SU-DHL-6 (cell line): ENCODE data around the gene USP12.

Experiments used
- H2AFZ ChIP-seq: fragments of 200-600 bp; sonication (generic); 2 replicates; pipeline ENCODE4 v1.6.1; 2014; ENCODE audit warnings: low read depth, mild to moderate bottlenecking, moderate library complexity, mixed read lengths, antibody characterized with exemption, low read length; ENCODE audit not compliant: severe bottlenecking
- H3F3A ChIP-seq: fragments of 200-600 bp; shearing (Covaris generic); 2 replicates; pipeline ENCODE4 v1.6.0; 2016; ENCODE audit warnings: antibody characterized with exemption, mild to moderate bottlenecking; ENCODE audit not compliant: insufficient read depth
- H3K27ac ChIP-seq: fragments of 200-600 bp; sonication (generic); 2 replicates; pipeline ENCODE4 v1.5.1; 2016; ENCODE audit warnings: low read depth, mild to moderate bottlenecking, low read length, moderate library complexity, mixed read lengths
- H3K27me3 ChIP-seq: fragments of 200-600 bp; sonication (generic), shearing (Covaris generic); 2 replicates; pipeline ENCODE4 v1.6.0; 2014; ENCODE audit warnings: mild to moderate bottlenecking, low read length
- H3K36me3 ChIP-seq: fragments of 200-600 bp; sonication (generic); 2 replicates; pipeline ENCODE4 v1.6.1; 2014; ENCODE audit warnings: mild to moderate bottlenecking, low read length, mixed read lengths
- H3K4me2 ChIP-seq: fragments of 300-600, 200-600 bp; shearing (Covaris generic), sonication (generic); 2 replicates; pipeline ENCODE4 v1.6.0; 2014; ENCODE audit warnings: low read length, low read depth, mild to moderate bottlenecking; ENCODE audit not compliant: poor library complexity, severe bottlenecking
- H3K4me3 ChIP-seq: fragments of 200-600 bp; sonication (generic); 2 replicates; pipeline ENCODE4 v1.5.1; 2014; ENCODE audit warnings: antibody characterized with exemption, low read length, mild to moderate bottlenecking, mixed read lengths; ENCODE audit not compliant: insufficient read depth, poor library complexity, severe bottlenecking
- H3K79me2 ChIP-seq: fragments of 200-600 bp; sonication (generic); 2 replicates; pipeline ENCODE4 v1.6.1; 2014; ENCODE audit warnings: mild to moderate bottlenecking, low read length, moderate library complexity; ENCODE audit not compliant: insufficient read depth
- H3K9ac ChIP-seq: fragments of 200-600 bp; sonication (generic); 2 replicates; pipeline ENCODE4 v1.7.0; 2014; ENCODE audit warnings: mild to moderate bottlenecking, low read length
- H3K9me2 ChIP-seq: fragments of 200-600 bp; sonication (generic); replicated peaks from 2 replicates; pipeline ENCODE4 v1.6.1; 2014; ENCODE audit warnings: low read length; ENCODE audit not compliant: insufficient read depth
- H3K9me3 ChIP-seq: fragments of 200-600 bp; sonication (generic); 2 replicates; pipeline ENCODE4 v1.6.1; 2014; ENCODE audit warnings: low read length, mixed read lengths; ENCODE audit not compliant: insufficient read depth
- H4K20me1 ChIP-seq: fragments of 200-600 bp; sonication (generic); 2 replicates; pipeline ENCODE4 v1.6.1; 2014; ENCODE audit warnings: low read depth, mild to moderate bottlenecking, antibody characterized with exemption, low read length, moderate library complexity, mixed read lengths
- EZH2phosphoT487 ChIP-seq: fragments of 200-600 bp; sonication (generic), shearing (Covaris generic); conservative IDR thresholded peaks from 2 replicates; pipeline ENCODE4 v1.6.1; 2018; ENCODE audit warnings: mild to moderate bottlenecking, antibody characterized with exemption, low read length, moderate library complexity, mixed read lengths
- TF ChIP-seq, protein P1 (sequence below): fragments of 200-600 bp; sonication (generic); IDR thresholded peaks from one replicate; pipeline ENCODE4 v1.5.1; 2017; ENCODE audit warnings: antibody characterized with exemption, mild to moderate bottlenecking, low read length, moderate library complexity; ENCODE audit not compliant: insufficient read depth, poor library complexity, severe bottlenecking

Gene USP12

DNA sequence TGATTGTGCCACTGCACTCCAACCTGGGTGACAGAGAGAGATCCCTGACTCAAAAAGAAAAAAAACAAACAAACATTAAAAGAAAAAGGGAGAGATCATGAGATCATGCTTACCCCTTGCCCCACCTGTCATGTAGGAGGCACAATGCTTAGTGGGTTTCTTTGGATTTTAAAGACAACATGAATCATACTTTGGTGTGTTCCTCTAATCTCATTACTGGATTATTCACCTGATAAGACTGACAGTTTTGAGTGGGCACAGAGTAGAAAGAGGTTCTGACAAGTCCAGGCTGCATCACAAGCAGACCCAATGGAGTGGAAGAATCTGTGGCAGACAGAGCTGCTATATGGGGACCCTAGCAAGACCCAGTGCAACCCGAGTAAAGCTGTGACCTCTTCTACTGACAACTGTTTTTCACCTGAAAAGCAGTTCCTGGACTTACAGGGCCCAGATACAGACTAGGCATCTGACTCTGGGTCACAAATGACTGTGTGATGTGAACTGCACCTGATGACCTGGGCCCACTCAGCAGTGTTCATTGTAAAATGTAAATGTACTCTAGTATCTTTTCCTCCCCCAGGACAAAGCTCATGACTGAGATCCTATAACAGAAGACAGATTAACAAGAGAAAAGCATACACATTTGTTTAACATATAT is 28.9 kb upstream of the USP12 start:
- TF ChIP-seq, protein P1, sequence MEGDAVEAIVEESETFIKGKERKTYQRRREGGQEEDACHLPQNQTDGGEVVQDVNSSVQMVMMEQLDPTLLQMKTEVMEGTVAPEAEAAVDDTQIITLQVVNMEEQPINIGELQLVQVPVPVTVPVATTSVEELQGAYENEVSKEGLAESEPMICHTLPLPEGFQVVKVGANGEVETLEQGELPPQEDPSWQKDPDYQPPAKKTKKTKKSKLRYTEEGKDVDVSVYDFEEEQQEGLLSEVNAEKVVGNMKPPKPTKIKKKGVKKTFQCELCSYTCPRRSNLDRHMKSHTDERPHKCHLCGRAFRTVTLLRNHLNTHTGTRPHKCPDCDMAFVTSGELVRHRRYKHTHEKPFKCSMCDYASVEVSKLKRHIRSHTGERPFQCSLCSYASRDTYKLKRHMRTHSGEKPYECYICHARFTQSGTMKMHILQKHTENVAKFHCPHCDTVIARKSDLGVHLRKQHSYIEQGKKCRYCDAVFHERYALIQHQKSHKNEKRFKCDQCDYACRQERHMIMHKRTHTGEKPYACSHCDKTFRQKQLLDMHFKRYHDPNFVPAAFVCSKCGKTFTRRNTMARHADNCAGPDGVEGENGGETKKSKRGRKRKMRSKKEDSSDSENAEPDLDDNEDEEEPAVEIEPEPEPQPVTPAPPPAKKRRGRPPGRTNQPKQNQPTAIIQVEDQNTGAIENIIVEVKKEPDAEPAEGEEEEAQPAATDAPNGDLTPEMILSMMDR: no peak
- TF ChIP-seq EZH2phosphoT487: no peak
- Histone ChIP-seq H3K27ac (no peak overlapping the region), H3K9me3 (no peaks in the 10 kb centered on the region), H4K20me1 (no peaks in the 10 kb centered on the region), H3K9me2 (no peaks in the 10 kb centered on the region), H3K4me2 (no peak overlapping the region), H2AFZ (no peak overlapping the region), H3K79me2 (no peaks in the 10 kb centered on the region), H3K27me3 (no peaks in the 10 kb centered on the region), H3K4me3 (no peak overlapping the region), H3F3A (no peaks in the 10 kb centered on the region), H3K9ac (no peak overlapping the region), H3K36me3 (no peaks in the 10 kb centered on the region)

DNA sequence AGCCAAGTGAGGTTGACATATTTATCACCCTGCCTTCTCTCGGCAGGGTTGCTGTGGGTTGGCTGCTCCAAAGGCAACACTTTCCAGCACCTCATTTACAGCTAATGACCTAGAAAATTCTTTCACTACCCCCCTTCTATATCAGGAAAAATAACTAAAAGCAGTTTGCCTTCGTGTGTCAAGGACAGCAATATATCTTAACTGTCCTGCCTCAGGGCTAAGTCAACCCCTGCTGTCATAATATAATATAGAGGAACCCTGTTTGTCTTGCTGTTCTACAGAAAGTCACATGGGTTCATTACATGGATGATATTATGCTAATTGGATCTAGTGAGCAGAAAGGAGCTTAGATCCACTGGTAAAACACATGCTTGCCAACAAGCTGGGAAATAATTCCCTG is 28.1 kb upstream of the USP12 start:
- H3K36me3 ChIP-seq: no peaks in the 10 kb centered on the region
- H3K9me2 ChIP-seq: no peaks in the 10 kb centered on the region
- no peaks in the 10 kb centered on the region for H4K20me1 ChIP-seq
- H3K9me3 ChIP-seq: no peaks in the 10 kb centered on the region
- no peaks in the 10 kb centered on the region for H3K79me2 ChIP-seq
- no peaks in the 10 kb centered on the region for H3F3A ChIP-seq
- no peaks in the 10 kb centered on the region for H3K27me3 ChIP-seq
- no peak overlapping the region for H3K4me2 ChIP-seq
- H3K9ac ChIP-seq: no peak overlapping the region
- no peak overlapping the region for H3K27ac ChIP-seq
- no peak for TF ChIP-seq EZH2phosphoT487
- TF ChIP-seq, protein P1: no peak
- H3K4me3 ChIP-seq: no peak overlapping the region
- no peak overlapping the region for H2AFZ ChIP-seq

DNA sequence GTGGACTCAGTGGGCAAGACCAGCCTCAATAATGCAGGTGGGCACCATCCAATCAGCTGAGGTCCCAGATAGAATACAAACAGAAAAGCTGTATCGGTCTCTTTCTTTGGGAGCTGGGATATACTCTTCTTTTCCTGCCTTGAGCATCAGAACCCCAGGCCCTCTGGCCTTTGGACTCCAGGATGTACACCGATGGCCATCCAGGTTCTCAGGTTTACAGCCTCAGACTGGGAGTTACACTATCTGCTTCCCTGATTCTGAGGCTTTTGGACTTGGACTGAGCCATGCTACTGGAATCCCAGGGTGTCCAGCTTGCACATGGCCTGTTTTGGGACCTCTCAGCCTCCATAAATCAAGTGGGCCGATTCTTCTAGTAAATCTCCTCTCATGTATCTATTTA is 27.6 kb upstream of the USP12 start:
- TF ChIP-seq, protein P1: no peak
- no peak for TF ChIP-seq EZH2phosphoT487
- no peaks in the 10 kb centered on the region for H3F3A ChIP-seq
- no peak overlapping the region for H3K4me3 ChIP-seq
- no peak overlapping the region for H3K9ac ChIP-seq
- no peaks in the 10 kb centered on the region for H3K36me3 ChIP-seq
- no peak overlapping the region for H3K4me2 ChIP-seq
- H3K9me3 ChIP-seq: no peaks in the 10 kb centered on the region
- H4K20me1 ChIP-seq: no peaks in the 10 kb centered on the region
- H3K27ac ChIP-seq: no peak overlapping the region
- no peak overlapping the region for H2AFZ ChIP-seq
- no peaks in the 10 kb centered on the region for H3K27me3 ChIP-seq
- no peaks in the 10 kb centered on the region for H3K79me2 ChIP-seq
- no peaks in the 10 kb centered on the region for H3K9me2 ChIP-seq
